Thyroid gland (tissue), 4 donors: Measurements from ENCODE around the gene SULT1A1. TPM values are rescaled to one million over a fixed set of nuclear protein-coding genes. Genes with fewer than 3 reads are reported as not detected.

Experiments
- total RNA-seq, 4 donors: library from RNA; depleted of rRNA; stranded (reverse); fragments of >200 nt; gene quantifications; one replicate each; pipeline ENCODE4 v1.2.3, GENCODE V29; 2016

Gene SULT1A1
- total RNA-seq, 4 donors from 2014 or later, result 84.9 to 162 (median 118) TPM

Other genes with a start within 250 kb of the SULT1A1 start
- 10 to 100 TPM in 1 of 4 donors, 1 to 10 TPM in 2, not detected in 1; 2.5 to 10.5 (median 6.3) TPM for gene NPIPB6, start 246.5 kb downstream of the SULT1A1 start, total RNA-seq
- 100 to 1,000 TPM in 2 of 4 donors, 10 to 100 TPM in 2; 64.5 to 220 (median 105) TPM for gene EIF3CL, start 206.2 kb downstream of the SULT1A1 start, total RNA-seq
- gene NPIPB7, start 137.7 kb downstream of the SULT1A1 start, total RNA-seq, result not detected
- gene CLN3, start 118.0 kb downstream of the SULT1A1 start, total RNA-seq, result 10 to 100 TPM; 32.5 to 80.9 (median 50.3) TPM
- 1 to 10 TPM in 2 of 4 donors, under 1 TPM in 2; 0.42 to 1.1 (median 0.78) TPM for gene APOBR, start 115.4 kb downstream of the SULT1A1 start, total RNA-seq
- under 1 TPM in 1 of 4 donors, not detected in 3; 0.45 TPM for gene IL27, start 103.2 kb downstream of the SULT1A1 start, total RNA-seq
- 1,000 to 10,000 TPM in 1 of 4 donors, 100 to 1,000 TPM in 2, 10 to 100 TPM in 1; 53.3 to 1,103 (median 535) TPM for gene NUPR1, start 71.1 kb downstream of the SULT1A1 start, total RNA-seq
- gene SGF29, start 56.1 kb downstream of the SULT1A1 start, total RNA-seq, result 10 to 100 TPM; 31.8 to 41.9 (median 36.9) TPM
- 10 to 100 TPM in 3 of 4 donors, 1 to 10 TPM in 1; 3.6 to 35.9 (median 20.9) TPM for gene SULT1A2, start 13.0 kb downstream of the SULT1A1 start, total RNA-seq
- gene NPIPB8, start 28.0 kb upstream of the SULT1A1 start, total RNA-seq, result under 1 TPM in 2 of 4 donors, not detected in 2; 0.27 to 0.63 TPM
- 100 to 1,000 TPM; 213 to 326 (median 285) TPM for gene EIF3C, start 101.4 kb upstream of the SULT1A1 start, total RNA-seq
- gene NPIPB9, start 141.7 kb upstream of the SULT1A1 start, total RNA-seq, result 1 to 10 TPM; 1.2 to 8.2 (median 2.0) TPM
- 10 to 100 TPM; 49.3 to 78.7 (median 62.0) TPM for gene ATXN2L, start 213.0 kb upstream of the SULT1A1 start, total RNA-seq
- gene TUFM, start 236.3 kb upstream of the SULT1A1 start, total RNA-seq, result 100 to 1,000 TPM in 3 of 4 donors, 10 to 100 TPM in 1; 95.7 to 172 (median 126) TPM